Activated CD4-positive, alpha-beta T cell treated with anti-CD3 and anti-CD28 coated beads, Interleukin-10, Interleukin-2, amounts not matched to agents 100 ng/mL and 50 ng/mL, durations not matched to agents 16 hours and 8 hours (primary cell): ENCODE data around the gene HPCAL4.
A peak's percentile ranks its signal among the peaks of the same experiment; 100 is the strongest.

Experiments used
- DNase-seq: peaks from one replicate; pipeline ENCODE4 v3.0.0-alpha.2; 2020

The HPCAL4 gene

GRCh38 chr1:39691383-39692151 lies at the start of gene HPCAL4:
Gene HPCAL4 (minus strand): TSS chr1:39691433. CDS start chr1:39684603, 6,830 bp downstream.
- peak; percentile 91 for DNase-seq

- DNase-seq: peak; percentile 97
These were observed 47.6 kb upstream of the HPCAL4 start, which contains the start of gene PPIE for GRCh38 chr1:39738622-39739366. Gene PPIE (plus strand): TSS chr1:39738882. CDS start chr1:39738901, 19 bp downstream.

GRCh38 chr1:39737546-39738169 lies 46.4 kb upstream of the HPCAL4 start:
- DNase-seq: peak; percentile 62

GRCh38 chr1:39735731-39736130 lies 44.5 kb upstream of the HPCAL4 start:
- DNase-seq: no peak

GRCh38 chr1:39733161-39733560 lies 41.9 kb upstream of the HPCAL4 start:
- DNase-seq: no peak

- DNase-seq: no peak
These were observed 41.5 kb upstream of the HPCAL4 start for GRCh38 chr1:39732730-39733129.

GRCh38 chr1:39729842-39730241 lies 38.6 kb upstream of the HPCAL4 start:
- no peak for DNase-seq

- no peak for DNase-seq
These were observed 37.8 kb upstream of the HPCAL4 start for GRCh38 chr1:39729030-39729429.

- DNase-seq: no peak
These were observed 36.7 kb upstream of the HPCAL4 start for GRCh38 chr1:39727932-39728317.

GRCh38 chr1:39727221-39727931 lies 36.1 kb upstream of the HPCAL4 start:
- DNase-seq: peak; percentile 57

- no peak for DNase-seq
These were observed 35.4 kb upstream of the HPCAL4 start for GRCh38 chr1:39726600-39726999.

GRCh38 chr1:39722495-39722894 lies 31.3 kb upstream of the HPCAL4 start:
- no peak for DNase-seq

GRCh38 chr1:39721664-39722063 lies 30.4 kb upstream of the HPCAL4 start:
- no peak for DNase-seq

GRCh38 chr1:39720094-39720999 lies 29.1 kb upstream of the HPCAL4 start:
- DNase-seq: peak; percentile 74

- no peak for DNase-seq
These were observed 26.6 kb upstream of the HPCAL4 start for GRCh38 chr1:39717809-39718208.

- DNase-seq: no peak
These were observed 22.3 kb upstream of the HPCAL4 start for GRCh38 chr1:39713557-39713956.

- no peak for DNase-seq
These were observed 20.7 kb upstream of the HPCAL4 start for GRCh38 chr1:39711966-39712340.

GRCh38 chr1:39711104-39711965 lies 20.1 kb upstream of the HPCAL4 start:
- no peak for DNase-seq

- no peak for DNase-seq
These were observed 16.3 kb upstream of the HPCAL4 start for GRCh38 chr1:39707506-39707905.

- no peak for DNase-seq
These were observed 13.5 kb upstream of the HPCAL4 start for GRCh38 chr1:39704757-39705156.

- DNase-seq: no peak
These were observed 9.8 kb upstream of the HPCAL4 start for GRCh38 chr1:39701049-39701439.
